Endometrium (tissue), 2 donors: Measurements from ENCODE around the gene MACF1.
"Not testable (repeated sequence)": the region's sequence is repeated elsewhere in the genome, so short reads cannot be mapped to it uniquely, and the experiment has no call there.

Experiments
- FAIRE-seq: peaks from 2 replicates; lab custom pipeline; 2012; peaks lifted over from hg19 to GRCh38; lab: Jason Lieb, UNC
- donor health status: control.
- donor health status: control.

MACF1 gene

DNA sequence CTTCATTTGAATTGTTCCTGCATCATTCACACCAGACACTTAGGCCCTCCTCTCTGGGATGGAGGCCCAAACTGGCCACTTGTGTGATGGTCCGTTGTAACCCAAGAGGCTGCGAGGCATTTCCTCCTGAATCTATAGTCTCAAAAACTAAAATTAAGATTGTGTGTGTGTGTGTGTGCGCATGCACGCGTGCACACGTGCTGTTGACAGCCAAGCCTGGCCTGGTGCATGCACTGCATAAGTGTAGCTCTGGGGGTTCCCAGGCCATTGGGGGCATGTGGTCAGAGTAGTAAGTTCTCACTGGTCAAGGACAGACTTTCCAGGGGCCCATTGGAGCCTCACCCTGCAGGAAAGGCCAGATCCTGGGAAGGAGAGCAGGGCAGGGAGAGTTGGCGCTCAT lies 313.4 kb downstream of the MACF1 start:
- not testable (repeated sequence) for FAIRE-seq

- not testable (repeated sequence) for FAIRE-seq
Measured at GRCh38 chr1:39519376-39519775, 314.9 kb downstream of the MACF1 start.

DNA sequence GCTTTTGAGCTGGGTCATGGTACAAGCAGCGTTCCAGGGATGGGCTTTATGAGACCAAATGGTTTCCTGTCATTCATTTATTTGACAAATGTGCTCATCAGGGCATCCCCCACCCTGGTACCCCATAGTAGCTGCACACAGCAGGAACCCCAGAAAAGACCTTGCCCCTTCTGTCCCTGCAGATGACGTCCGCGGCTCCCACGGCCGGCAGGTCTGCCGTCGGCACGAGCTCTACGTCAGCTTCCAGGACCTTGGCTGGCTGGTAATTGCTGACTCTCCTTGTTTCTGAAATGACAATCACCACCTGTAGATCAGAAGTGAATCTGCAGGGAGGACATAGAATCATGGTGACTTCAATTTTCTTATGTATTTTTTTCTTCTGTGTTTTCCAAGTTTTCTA lies 317.7 kb downstream of the MACF1 start:
- FAIRE-seq, result not testable (repeated sequence)

- no peak for FAIRE-seq
Measured at GRCh38 chr1:39522661-39523567, 318.4 kb downstream of the MACF1 start.

- FAIRE-seq, result no peak
Measured at GRCh38 chr1:39524171-39524570, 319.7 kb downstream of the MACF1 start.

- FAIRE-seq, result no peak
Measured at GRCh38 chr1:39524591-39525365, 320.3 kb downstream of the MACF1 start.

- FAIRE-seq, result no peak
Measured at GRCh38 chr1:39525366-39526165, 321.1 kb downstream of the MACF1 start.

- no peak for FAIRE-seq
Measured at GRCh38 chr1:39526466-39527189, 322.1 kb downstream of the MACF1 start.

DNA sequence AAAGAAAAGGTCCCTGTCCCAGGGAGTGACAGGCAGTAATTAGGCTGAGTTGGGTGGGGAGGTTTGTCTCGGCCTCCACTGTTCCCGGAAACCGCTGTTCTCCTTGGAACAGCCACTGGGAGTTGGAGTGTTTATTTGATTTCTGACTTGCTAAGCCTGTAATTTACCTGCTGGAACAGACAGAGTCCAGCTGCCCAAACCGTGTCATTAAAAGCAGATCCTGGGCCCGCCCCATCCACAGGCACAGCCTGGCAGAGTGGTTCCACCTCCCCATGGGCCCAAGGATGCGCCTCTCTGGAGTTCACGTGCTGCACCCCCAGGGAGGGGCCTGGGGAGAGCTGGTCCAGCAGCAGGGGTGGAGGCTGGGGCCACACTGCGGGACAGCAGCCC lies 322.7 kb downstream of the MACF1 start:
- not testable (repeated sequence) for FAIRE-seq

GRCh38 chr1:39528082-39528481 lies 323.6 kb downstream of the MACF1 start:
- FAIRE-seq, result no peak

DNA sequence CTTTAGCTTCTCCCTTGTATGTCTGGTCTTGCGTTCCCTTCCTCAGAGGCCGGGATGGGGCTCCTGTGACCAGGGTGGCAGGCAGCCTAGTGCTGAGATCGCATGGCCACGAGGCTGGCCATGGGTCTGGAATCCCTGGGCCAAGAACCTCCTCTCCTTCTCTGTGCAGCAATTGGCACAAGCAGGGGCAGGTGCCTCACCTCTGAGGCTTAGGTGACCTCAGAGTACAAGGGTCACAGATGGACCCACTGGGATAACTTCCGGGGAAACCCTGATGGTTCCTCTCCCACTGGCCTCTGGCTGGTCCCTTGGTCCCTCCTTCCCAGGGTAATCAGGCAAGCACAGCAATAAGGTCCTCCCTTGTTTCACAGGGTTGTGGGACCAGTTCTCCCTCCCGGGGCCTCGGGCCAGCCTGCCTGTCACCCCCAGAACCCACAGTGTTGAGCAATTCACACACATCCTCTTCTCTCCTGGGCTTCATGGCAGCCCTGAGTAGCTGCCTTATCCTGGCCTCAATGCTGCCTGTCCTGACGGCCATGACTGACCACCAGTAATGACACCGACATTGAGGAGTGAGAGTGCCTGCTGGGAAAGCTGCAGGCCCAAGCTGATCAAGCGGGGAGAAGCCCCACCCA lies 325.5 kb downstream of the MACF1 start:
- no peak for FAIRE-seq

DNA sequence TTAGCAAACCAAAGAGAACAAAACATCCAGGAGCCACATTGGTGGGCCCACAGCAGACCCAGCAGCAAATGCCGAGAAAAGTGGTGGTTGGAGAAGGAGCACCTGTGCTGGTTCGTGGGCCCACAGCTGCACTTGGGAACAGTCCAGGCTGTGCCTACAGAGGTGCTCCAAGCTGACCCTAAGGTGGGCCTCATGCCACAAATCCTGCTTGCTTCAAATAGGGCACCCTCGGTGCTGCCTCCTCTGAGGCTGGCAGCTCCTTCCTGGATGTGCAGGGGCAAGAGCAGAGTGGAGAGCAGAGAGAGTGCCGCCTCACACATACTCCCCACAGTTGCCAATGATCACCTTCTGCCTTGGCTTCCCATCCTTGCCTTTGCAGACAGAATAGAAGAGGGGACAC lies 327.0 kb downstream of the MACF1 start:
- FAIRE-seq, result no peak

DNA sequence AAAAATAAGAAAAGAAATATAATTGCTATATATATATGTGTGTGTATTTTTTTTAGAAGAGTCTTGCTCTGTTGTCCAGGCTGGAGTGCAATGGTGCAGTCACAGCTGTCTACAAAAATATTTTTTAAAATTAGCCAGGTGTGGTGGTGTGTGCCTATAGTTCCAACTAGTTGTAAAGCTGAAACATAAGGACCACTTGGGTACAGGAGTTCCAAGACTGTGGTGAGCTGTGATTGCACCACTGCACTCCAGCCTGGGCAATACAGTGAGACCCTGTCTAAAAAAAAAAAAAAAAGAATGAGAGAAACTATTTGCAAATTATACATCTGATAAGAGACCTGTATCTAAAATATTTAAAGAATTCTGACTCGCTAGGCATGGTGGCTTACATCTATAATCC lies 328.9 kb downstream of the MACF1 start:
- FAIRE-seq, result no peak
